HG03439 (cell line): ENCODE measurements around the gene SGCD.

Experiments
- ATAC-seq: cut with Tn5 transposase; IDR thresholded peaks from one replicate; pipeline ENCODE4 v1.9.1; 2021; ENCODE audit warnings: mild to moderate bottlenecking, moderate library complexity; ENCODE audit not compliant: unreplicated experiment

SGCD gene

DNA sequence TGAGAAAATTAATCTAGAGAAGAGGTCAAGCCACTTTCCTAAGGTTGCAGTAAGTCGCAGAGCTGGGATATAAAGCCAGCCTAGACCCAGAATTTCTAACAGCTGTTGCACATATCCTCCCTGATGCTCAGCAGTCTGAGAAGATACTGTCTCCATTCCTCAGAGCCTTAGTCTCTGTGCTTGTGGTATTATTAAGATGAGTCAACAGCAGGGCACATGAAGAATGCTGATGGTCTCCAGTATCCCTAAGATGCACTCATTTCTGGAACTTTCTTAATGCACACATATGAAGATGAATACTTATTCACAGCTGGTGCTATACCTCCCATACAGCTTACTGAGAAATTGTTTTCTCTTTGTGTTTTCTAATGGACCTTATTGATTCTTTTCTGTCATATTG is 32.5 kb downstream of the SGCD start:
- ATAC-seq = peak; percentile 65

DNA sequence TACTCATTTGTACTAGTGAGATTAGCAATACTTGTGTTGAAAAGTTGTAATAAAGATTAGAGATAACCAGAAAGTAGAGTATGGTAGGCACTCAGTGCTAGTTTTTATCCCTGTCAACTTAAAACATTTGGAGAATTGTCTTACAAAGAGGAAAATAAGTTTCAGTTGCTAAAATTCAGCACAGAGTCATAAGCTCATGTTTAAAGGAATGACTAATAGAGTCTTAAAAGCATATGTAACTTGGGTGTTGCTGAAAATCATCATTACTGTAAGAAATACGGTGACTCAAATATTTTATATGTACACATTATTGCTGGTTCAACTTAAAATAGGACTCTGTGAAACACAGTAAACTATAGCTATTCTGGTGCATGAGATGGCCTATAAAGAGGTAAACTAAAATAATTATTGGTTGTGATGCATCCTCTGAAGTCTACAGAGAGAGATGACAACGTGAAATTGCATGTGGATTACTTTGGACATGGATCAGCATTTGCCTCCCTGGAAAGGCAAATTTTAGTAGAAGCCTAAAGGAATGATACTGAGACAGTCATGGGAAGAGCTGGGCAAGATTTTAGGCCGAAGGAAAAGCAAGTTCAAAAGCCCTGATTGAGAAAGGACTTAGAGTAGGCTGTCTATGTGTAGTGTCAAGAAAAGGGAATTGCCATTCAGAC is 34.6 kb downstream of the SGCD start:
- no peak for ATAC-seq

GRCh38 chr5:156363861-156364260 is 36.9 kb downstream of the SGCD start:
- no peak for ATAC-seq

DNA sequence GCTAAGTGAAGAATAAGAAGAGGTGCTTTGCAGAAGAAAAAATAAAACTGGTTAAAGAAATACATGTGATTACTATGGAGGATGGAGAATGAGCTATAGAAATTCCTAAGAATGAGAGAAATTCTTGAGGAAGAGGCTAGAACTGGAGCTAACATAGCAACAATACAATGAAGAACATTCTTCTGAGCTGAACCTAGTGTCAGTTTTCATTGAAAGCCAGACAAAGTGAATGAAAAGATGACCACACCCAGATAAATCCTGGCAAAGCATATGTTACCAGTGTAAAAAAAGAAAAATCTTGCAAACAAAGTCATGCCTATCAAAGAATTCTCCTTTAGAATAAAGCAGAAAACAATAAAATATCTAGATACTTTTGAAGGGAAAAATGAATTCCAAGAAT is 39.6 kb downstream of the SGCD start:
- no peak for ATAC-seq

GRCh38 chr5:156367597-156367996 is 40.6 kb downstream of the SGCD start:
- ATAC-seq = no peak

GRCh38 chr5:156375895-156376495 is 49.0 kb downstream of the SGCD start:
- peak; percentile 56 for ATAC-seq

DNA sequence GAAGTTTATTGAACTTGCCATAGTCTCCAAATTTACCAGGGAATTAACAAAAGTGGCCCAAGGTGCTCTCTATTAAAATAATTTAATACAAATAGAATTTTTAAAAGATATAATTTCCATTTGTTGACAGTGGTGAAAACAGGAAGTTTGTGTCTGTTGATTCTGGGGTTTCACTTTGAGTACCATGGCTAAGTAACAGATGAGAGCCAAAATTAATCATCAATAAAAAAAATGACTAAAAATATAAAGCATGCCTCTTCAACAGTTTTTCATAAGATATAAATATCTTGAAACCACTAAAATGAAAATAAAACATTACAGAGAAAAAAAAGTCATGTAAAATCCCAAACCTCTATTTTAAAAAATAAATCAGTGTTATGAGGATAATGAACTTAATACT is 49.8 kb downstream of the SGCD start:
- ATAC-seq = no peak

- ATAC-seq = no peak
Observed at GRCh38 chr5:156378159-156378558, 51.2 kb downstream of the SGCD start.

DNA sequence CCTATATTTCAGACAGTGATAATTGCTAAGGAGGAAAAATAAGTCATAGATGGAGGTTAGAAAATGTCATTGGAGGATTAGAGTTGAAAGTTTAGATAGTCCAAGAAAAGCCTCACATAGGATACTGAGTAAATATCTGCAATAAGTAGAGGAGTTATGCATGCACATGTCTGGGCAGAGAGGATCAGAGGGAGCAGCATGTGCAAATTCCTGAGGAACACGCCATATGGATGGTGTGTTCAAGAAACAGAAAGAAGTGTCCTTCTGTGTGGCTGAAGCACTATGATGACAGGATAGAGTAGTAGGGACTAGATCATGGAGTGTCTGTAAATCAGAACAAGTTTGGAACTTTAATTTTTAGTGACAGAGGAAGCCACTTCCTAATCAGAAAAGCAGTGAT is 52.2 kb downstream of the SGCD start:
- ATAC-seq = no peak

DNA sequence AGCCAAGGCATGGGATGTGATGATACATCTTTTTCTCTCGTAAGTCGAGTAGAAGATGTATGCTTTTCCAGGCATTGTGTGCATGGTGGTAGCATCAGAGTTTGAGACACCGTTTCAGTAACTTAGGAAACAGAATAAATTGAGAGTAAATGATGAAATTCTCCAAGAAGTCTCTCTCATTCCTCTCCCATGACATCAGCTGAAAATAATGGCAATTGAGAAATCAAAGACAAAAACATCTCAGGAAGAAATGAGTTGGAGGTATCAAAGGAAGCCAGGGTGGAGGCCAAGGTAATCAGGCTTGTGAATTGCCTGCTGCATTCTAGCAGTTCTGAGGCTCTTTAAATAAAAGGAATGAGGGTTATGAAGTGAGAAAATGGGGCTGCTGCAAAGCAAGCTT is 53.9 kb downstream of the SGCD start:
- ATAC-seq = no peak

- no peak for ATAC-seq
Observed at GRCh38 chr5:156383510-156384265, 56.7 kb downstream of the SGCD start.

DNA sequence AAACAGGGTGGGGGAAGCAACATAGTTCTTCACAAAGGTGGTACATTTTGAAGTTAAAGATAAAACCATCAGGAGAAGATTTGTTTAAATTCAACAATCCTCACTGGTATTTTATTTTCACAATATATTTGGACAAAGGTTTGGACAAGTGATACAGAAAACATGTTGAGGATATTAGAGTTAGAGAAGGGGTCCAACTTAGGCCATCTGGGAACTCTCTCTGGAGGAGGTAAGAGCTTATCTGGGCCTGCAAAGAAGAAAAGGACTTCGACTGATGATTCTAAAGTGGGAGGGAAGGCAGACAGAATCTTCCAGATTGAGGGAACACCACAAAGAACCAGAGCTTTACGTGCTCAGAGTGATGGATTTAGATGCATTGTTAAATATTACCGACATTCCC is 58.5 kb downstream of the SGCD start:
- no peak for ATAC-seq

DNA sequence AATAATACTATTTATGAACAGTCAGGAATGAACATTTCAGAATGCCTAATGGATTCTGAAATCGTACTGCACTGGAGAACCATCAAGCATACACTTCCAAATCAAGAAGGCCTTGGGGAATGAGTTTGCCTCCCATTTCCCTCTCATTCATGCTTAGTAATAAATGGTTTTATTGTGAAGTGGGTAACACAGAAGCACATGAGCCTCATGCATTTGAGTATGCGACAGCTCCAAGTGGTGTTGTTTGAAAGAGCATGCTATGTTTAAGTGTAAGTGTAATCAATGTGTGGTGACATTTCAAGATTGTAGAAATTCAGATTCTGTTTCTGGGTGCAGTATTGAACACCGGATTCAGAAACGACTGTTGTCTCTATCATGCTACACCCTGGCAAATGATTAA is 60.0 kb downstream of the SGCD start:
- no peak for ATAC-seq

GRCh38 chr5:156387391-156387790 is 60.4 kb downstream of the SGCD start:
- no peak for ATAC-seq

- no peak for ATAC-seq
Observed at GRCh38 chr5:156388233-156388632, 61.3 kb downstream of the SGCD start.

DNA sequence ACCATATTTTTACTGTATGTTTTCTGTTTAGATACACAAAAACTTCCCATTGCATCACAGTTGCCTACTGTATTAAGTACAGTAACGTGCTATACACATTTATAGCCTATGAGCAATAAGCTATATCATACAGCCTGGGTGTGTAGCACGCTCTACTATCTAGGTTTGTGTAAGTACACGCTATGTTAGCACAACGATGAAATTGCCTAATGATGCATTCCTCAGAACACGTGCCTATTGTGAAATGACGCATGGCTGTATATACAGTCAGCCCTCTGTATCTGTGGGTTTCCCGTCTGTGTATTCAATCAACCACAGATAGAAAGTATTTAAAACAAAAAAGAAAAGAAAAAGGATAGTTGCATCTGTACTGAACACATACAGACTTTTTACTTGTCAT is 64.2 kb downstream of the SGCD start:
- no peak for ATAC-seq

DNA sequence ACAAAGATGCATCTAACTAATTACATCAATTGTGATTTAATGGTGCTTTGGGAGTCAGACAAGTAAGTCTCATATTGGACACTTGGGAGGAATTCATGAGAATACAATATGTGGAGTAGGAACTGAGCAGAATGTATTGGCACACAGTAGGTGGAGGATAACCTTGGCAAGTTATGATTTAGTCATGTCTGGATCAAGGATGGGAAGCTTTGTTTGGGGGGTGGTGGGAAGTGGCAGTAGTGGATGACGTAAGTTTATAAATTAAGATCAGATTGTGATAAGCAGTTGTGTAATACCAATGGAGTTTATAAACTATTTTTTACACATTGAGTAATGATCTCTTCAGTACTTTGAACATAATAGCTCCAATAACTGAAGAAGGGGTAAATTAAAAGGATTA is 67.0 kb downstream of the SGCD start:
- ATAC-seq = no peak

GRCh38 chr5:156394642-156395305 is 67.8 kb downstream of the SGCD start:
- no peak for ATAC-seq

DNA sequence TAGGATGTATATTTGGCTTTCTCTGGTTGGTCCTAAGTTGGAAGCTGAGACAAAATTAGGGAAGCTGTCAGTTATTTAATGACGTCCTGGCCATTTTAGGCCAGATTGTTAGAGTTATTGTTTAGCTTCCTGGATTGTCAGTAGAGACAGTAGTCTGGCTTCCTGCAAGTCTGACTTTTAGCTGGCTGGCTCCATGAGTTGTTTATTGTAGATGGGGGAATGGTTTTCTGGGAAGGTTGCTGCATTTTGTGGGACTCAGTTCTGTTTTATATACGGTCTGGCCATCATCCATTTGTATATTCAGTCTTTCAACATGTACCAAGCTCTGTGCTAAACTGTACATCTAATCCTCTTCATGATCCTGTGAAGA is 68.3 kb downstream of the SGCD start:
- no peak for ATAC-seq

- no peak for ATAC-seq
Observed at GRCh38 chr5:156396063-156396829, 69.3 kb downstream of the SGCD start.

GRCh38 chr5:156396830-156397081 is 69.8 kb downstream of the SGCD start:
- ATAC-seq = no peak
